ENCODE results near the gene APP.

APP gene

GRCh38 chr21:25995278-25995677, 175.3 kb downstream of the APP start:
- no peaks in the 10 kb centered on the region for H3K36me3 ChIP-seq (ENCODE audit: insufficient read depth, low read length)
- no peaks in the 10 kb centered on the region for H3K79me2 ChIP-seq (ENCODE audit: insufficient read depth, low read length)
- H3K4me3 ChIP-seq (ENCODE audit: low read depth in 1 of 2, low read length in 2 of 2): no peak overlapping the region
- no peak overlapping the region for H3K4me2 ChIP-seq (ENCODE audit: insufficient read depth, low read length)
- H3K9ac ChIP-seq (ENCODE audit: low read depth, low read length): no peak overlapping the region
- H4K20me1 ChIP-seq (ENCODE audit: insufficient read depth, low read length): no peaks in the 10 kb centered on the region
- TF ChIP-seq EZH2 (IDR thresholded peaks at IDR 0.05; ENCODE audit: borderline replicate concordance, low read depth, low read length, severe bottlenecking) (no peak), CTCF (IDR thresholded peaks at IDR 0.05; ENCODE audit: borderline replicate concordance, extremely low read depth, low read length, poor library complexity, severe bottlenecking) (no peak)
- no peak for ATAC-seq (ENCODE audit: insufficient read depth, low read depth)
- H3K27ac ChIP-seq (ENCODE audit: low read length): no peak overlapping the region
- DNase-seq: no peak
- no peaks in the 10 kb centered on the region for H3K4me1 ChIP-seq (ENCODE audit: insufficient read depth, low read length)
- no peaks in the 10 kb centered on the region for H3K27me3 ChIP-seq (ENCODE audit: insufficient read depth, low read length, poor library complexity)
- no peak overlapping the region; the same call in 1 of the 2 replicates for H2AFZ ChIP-seq (ENCODE audit: low read depth, low read length)
- H3K9me3 ChIP-seq (ENCODE audit: insufficient read depth, low read length, severe bottlenecking): no peaks in the 10 kb centered on the region

- Histone ChIP-seq H4K20me1 (ENCODE audit: insufficient read depth, low read length) (no peaks in the 10 kb centered on the region), H3K9ac (ENCODE audit: low read depth, low read length) (no peak overlapping the region), H3K27me3 (ENCODE audit: insufficient read depth, low read length, poor library complexity) (no peaks in the 10 kb centered on the region), H3K4me2 (ENCODE audit: insufficient read depth, low read length) (no peak overlapping the region), H2AFZ (ENCODE audit: low read depth, low read length) (no peak overlapping the region), H3K4me3 (ENCODE audit: low read depth in 1 of 2, low read length in 2 of 2) (no peak overlapping the region), H3K36me3 (ENCODE audit: insufficient read depth, low read length) (no peaks in the 10 kb centered on the region), H3K27ac (ENCODE audit: low read length) (no peak overlapping the region), H3K79me2 (ENCODE audit: insufficient read depth, low read length) (no peaks in the 10 kb centered on the region), H3K9me3 (ENCODE audit: insufficient read depth, low read length, severe bottlenecking) (no peaks in the 10 kb centered on the region), H3K4me1 (ENCODE audit: insufficient read depth, low read length) (no peaks in the 10 kb centered on the region)
- TF ChIP-seq CTCF (IDR thresholded peaks at IDR 0.05; ENCODE audit: borderline replicate concordance, extremely low read depth, low read length, poor library complexity, severe bottlenecking): no peak
- no peak for TF ChIP-seq EZH2 (IDR thresholded peaks at IDR 0.05; ENCODE audit: borderline replicate concordance, low read depth, low read length, severe bottlenecking)
- DNase-seq: no peak
- no peak for ATAC-seq (ENCODE audit: insufficient read depth, low read depth)
These were observed 175.8 kb downstream of the APP start for GRCh38 chr21:25994758-25995163.

- ATAC-seq (ENCODE audit: insufficient read depth, low read depth) (no peak), DNase-seq (no peak)
- no peaks in the 10 kb centered on the region for H3K9me3 ChIP-seq (ENCODE audit: insufficient read depth, low read length, severe bottlenecking)
- H3K4me1 ChIP-seq (ENCODE audit: insufficient read depth, low read length): no peaks in the 10 kb centered on the region
- no peak for TF ChIP-seq CTCF (IDR thresholded peaks at IDR 0.05; ENCODE audit: borderline replicate concordance, extremely low read depth, low read length, poor library complexity, severe bottlenecking)
- TF ChIP-seq EZH2 (IDR thresholded peaks at IDR 0.05; ENCODE audit: borderline replicate concordance, low read depth, low read length, severe bottlenecking): no peak
- H3K9ac ChIP-seq (ENCODE audit: low read depth, low read length): no peak overlapping the region
- no peak overlapping the region for H2AFZ ChIP-seq (ENCODE audit: low read depth, low read length)
- no peak overlapping the region for H3K4me3 ChIP-seq (ENCODE audit: low read depth in 1 of 2, low read length in 2 of 2)
- no peaks in the 10 kb centered on the region for H3K79me2 ChIP-seq (ENCODE audit: insufficient read depth, low read length)
- no peak overlapping the region for H3K27ac ChIP-seq (ENCODE audit: low read length)
- H4K20me1 ChIP-seq (ENCODE audit: insufficient read depth, low read length): no peaks in the 10 kb centered on the region
- no peak overlapping the region for H3K4me2 ChIP-seq (ENCODE audit: insufficient read depth, low read length)
- no peaks in the 10 kb centered on the region for H3K36me3 ChIP-seq (ENCODE audit: insufficient read depth, low read length)
- no peaks in the 10 kb centered on the region for H3K27me3 ChIP-seq (ENCODE audit: insufficient read depth, low read length, poor library complexity)
These were observed 181.8 kb downstream of the APP start for GRCh38 chr21:25988738-25989137.

- Histone ChIP-seq H3K79me2 (ENCODE audit: insufficient read depth, low read length) (no peaks in the 10 kb centered on the region), H3K9ac (ENCODE audit: low read depth, low read length) (no peak overlapping the region), H3K4me2 (ENCODE audit: insufficient read depth, low read length) (no peak overlapping the region), H3K9me3 (ENCODE audit: insufficient read depth, low read length, severe bottlenecking) (no peaks in the 10 kb centered on the region), H3K4me1 (ENCODE audit: insufficient read depth, low read length) (no peaks in the 10 kb centered on the region), H3K27ac (ENCODE audit: low read length) (no peak overlapping the region), H3K27me3 (ENCODE audit: insufficient read depth, low read length, poor library complexity) (no peaks in the 10 kb centered on the region), H2AFZ (ENCODE audit: low read depth, low read length) (no peak overlapping the region), H3K4me3 (ENCODE audit: low read depth in 1 of 2, low read length in 2 of 2) (no peak overlapping the region), H3K36me3 (ENCODE audit: insufficient read depth, low read length) (no peaks in the 10 kb centered on the region), H4K20me1 (ENCODE audit: insufficient read depth, low read length) (no peaks in the 10 kb centered on the region)
- no peak for DNase-seq
- ATAC-seq (ENCODE audit: insufficient read depth, low read depth): no peak
- no peak for TF ChIP-seq EZH2 (IDR thresholded peaks at IDR 0.05; ENCODE audit: borderline replicate concordance, low read depth, low read length, severe bottlenecking)
- TF ChIP-seq CTCF (IDR thresholded peaks at IDR 0.05; ENCODE audit: borderline replicate concordance, extremely low read depth, low read length, poor library complexity, severe bottlenecking): no peak
These were observed 183.0 kb downstream of the APP start for GRCh38 chr21:25987531-25987930.
